SK-N-SH (cell line): Measurements from ENCODE around the gene ANKRD34A. TPM values are rescaled to one million over a fixed set of nuclear protein-coding genes. Genes with fewer than 3 reads are reported as not detected.
A peak's percentile ranks its signal among the peaks of the same experiment; 100 is the strongest.

ENCODE experiments used
- CTCF ChIA-PET: fragments of 300-600, 350-600 bp; formaldehyde crosslinking; extraction: SDS; loops from one replicate; lab custom pipeline; 2021; lab: Yijun Ruan, JAX
- POLR2A ChIA-PET: fragments of 350-600 bp; sonication (Branson Sonifier 250); formaldehyde crosslinking; extraction: SDS; loops from one replicate; lab custom pipeline; 2020; ENCODE audit warnings: antibody characterized with exemption, inconsistent platforms; lab: Yijun Ruan, JAX
- DNase-seq: peaks from one replicate; pipeline ENCODE4 v3.0.0; 2012
- H2AFZ ChIP-seq: fragments of 200-600 bp; sonication (generic); 2 replicates; pipeline ENCODE4 v1.8.1; 2016; ENCODE audit warnings: antibody characterized with exemption, mild to moderate bottlenecking, low read depth
- H3F3A ChIP-seq: fragments of 200-600 bp; sonication (generic); replicated peaks from 2 replicates; pipeline ENCODE3; 2016; ENCODE audit warnings: antibody characterized with exemption, mild to moderate bottlenecking; ENCODE audit not compliant: insufficient read depth
- H3K27ac ChIP-seq, 2 experiments: fragments of 200-500 bp in 1 of 2; fragments of 200-600 bp in 1 of 2; sonication (Bioruptor generic) in 1 of 2; sonication (generic), shearing (Covaris generic) in 1 of 2; 2 replicates each; pipeline versions ENCODE4 v1.5.1 to v1.6.1; 2014 to 2016; ENCODE audit warnings: low read depth in 2 of 2, inconsistent platforms in 1 of 2, low read length in 1 of 2, mild to moderate bottlenecking in 1 of 2, mixed read lengths in 1 of 2
- H3K27me3 ChIP-seq: fragments of 200-600 bp; sonication (generic), shearing (Covaris generic); 2 replicates; pipeline ENCODE4 v1.6.1; 2016; ENCODE audit warnings: mixed run types; ENCODE audit not compliant: insufficient read depth
- H3K36me3 ChIP-seq, 2 experiments: fragments of 200-500 bp in 1 of 2; fragments of 200-600 bp in 1 of 2; sonication (Bioruptor generic) in 1 of 2; sonication (generic) in 1 of 2; replicated peaks in 1 of 2; 2 replicates each; pipeline versions ENCODE3 to v1.5.1; 2014 to 2016; ENCODE audit warnings: low read length in 1 of 2, mild to moderate bottlenecking in 1 of 2; ENCODE audit not compliant: insufficient read depth in 2 of 2, control insufficient read depth in 1 of 2
- H3K4me1 ChIP-seq, 2 experiments: fragments of 200-500 bp in 1 of 2; fragments of 200-600 bp in 1 of 2; sonication (Bioruptor generic) in 1 of 2; sonication (generic), shearing (Covaris generic) in 1 of 2; 2 replicates each; pipeline versions ENCODE4 v1.5.1 to v1.6.1; 2014 to 2016; ENCODE audit warnings: low read depth in 1 of 2, low read length in 1 of 2, mixed run types in 1 of 2; ENCODE audit not compliant: insufficient read depth in 2 of 2, control insufficient read depth in 1 of 2
- H3K4me2 ChIP-seq: fragments of 200-600 bp; sonication (generic), shearing (Covaris generic); 2 replicates; pipeline ENCODE4 v1.6.1; 2017; ENCODE audit warnings: mixed run types
- H3K4me3 ChIP-seq, 2 experiments: fragments of 200-500 bp in 1 of 2; fragments of 200-600 bp in 1 of 2; sonication (Bioruptor generic) in 1 of 2; sonication (generic), shearing (Covaris generic) in 1 of 2; 2 replicates each; pipeline versions ENCODE4 v1.5.1 to v1.8.1; 2014 to 2016; ENCODE audit warnings: low read depth in 2 of 2, inconsistent platforms in 1 of 2, low read length in 1 of 2, mild to moderate bottlenecking in 1 of 2, mixed read lengths in 1 of 2, moderate library complexity in 1 of 2
- H3K79me2 ChIP-seq: fragments of 200-600 bp; sonication (generic); 2 replicates; pipeline ENCODE4 v1.8.1; 2017; ENCODE audit warnings: mild to moderate bottlenecking; ENCODE audit not compliant: insufficient read depth
- H3K9ac ChIP-seq: fragments of 200-600 bp; sonication (generic); 2 replicates; pipeline ENCODE4 v1.6.1; 2017; ENCODE audit warnings: mixed run types
- H3K9me2 ChIP-seq: fragments of 200-600 bp; sonication (generic); 2 replicates; pipeline ENCODE4 v1.6.1; 2017; ENCODE audit warnings: mixed run types
- H3K9me3 ChIP-seq: fragments of 200-600 bp; sonication (generic); 2 replicates; pipeline ENCODE4 v1.6.1; 2017; ENCODE audit warnings: mixed run types, mild to moderate bottlenecking, moderate library complexity
- H4K20me1 ChIP-seq: fragments of 200-600 bp; sonication (generic); 2 replicates; pipeline ENCODE4 v1.6.1; 2017; ENCODE audit warnings: mild to moderate bottlenecking, mixed run types; ENCODE audit not compliant: insufficient read depth
- CHD2 ChIP-seq: fragments of 150-350 bp; IDR thresholded peaks from 2 replicates; pipeline ENCODE4 v1.6.1; 2018; ENCODE audit warnings: low read length; ENCODE audit not compliant: partially characterized antibody
- ELF1 ChIP-seq: IDR thresholded peaks from 2 replicates; pipeline ENCODE4 v1.4.0; 2012
- EP300 ChIP-seq, 2 experiments: IDR thresholded peaks; 2 replicates each; pipeline versions ENCODE4 v1.4.0 to v1.6.1; 2012; ENCODE audit warnings: borderline replicate concordance in 1 of 2, low read depth in 1 of 2, low read length in 1 of 2
- FOSL2 ChIP-seq: IDR thresholded peaks from 2 replicates; pipeline ENCODE4 v1.4.0; 2012; ENCODE audit warnings: low read depth, mild to moderate bottlenecking, moderate library complexity, borderline replicate concordance
- FOXJ3 ChIP-seq: sonication (generic); formaldehyde crosslinking; IDR thresholded peaks from 2 replicates; pipeline ENCODE4 v1.5.1; 2020; ENCODE audit warnings: mild to moderate bottlenecking, missing genetic modification reagents
- GABPA ChIP-seq: IDR thresholded peaks from 2 replicates; pipeline ENCODE4 v1.4.0; 2012; ENCODE audit warnings: low read depth, mild to moderate bottlenecking
- GATA2 ChIP-seq: sonication (generic); formaldehyde crosslinking; IDR thresholded peaks from 2 replicates; pipeline ENCODE4 v1.5.0; 2020; ENCODE audit warnings: mild to moderate bottlenecking, missing genetic modification reagents
- MEF2A ChIP-seq: IDR thresholded peaks from 2 replicates; pipeline ENCODE4 v1.4.0; 2012; ENCODE audit warnings: low read depth, borderline replicate concordance
- NRF1 ChIP-seq: IDR thresholded peaks from 2 replicates; pipeline ENCODE4 v1.6.1; 2012; ENCODE audit warnings: low read depth, mild to moderate bottlenecking, low read length
- POLR2AphosphoS5 ChIP-seq: IDR thresholded peaks from 2 replicates; pipeline ENCODE4 v1.6.1; 2012; ENCODE audit warnings: low read depth, low read length
- RAD21 ChIP-seq: IDR thresholded peaks from 2 replicates; pipeline ENCODE4 v1.6.1; 2012; ENCODE audit warnings: mild to moderate bottlenecking, low read length
- RFX5 ChIP-seq: IDR thresholded peaks from 2 replicates; pipeline ENCODE4 v1.6.1; 2012; ENCODE audit warnings: mild to moderate bottlenecking, improper control_type of control experiment, low read length
- SMC3 ChIP-seq: IDR thresholded peaks from 2 replicates; pipeline ENCODE4 v1.6.1; 2012; ENCODE audit warnings: low read depth, low read length, improper control_type of control experiment
- TEAD4 ChIP-seq: IDR thresholded peaks from 2 replicates; pipeline ENCODE4 v1.4.0; 2012; ENCODE audit warnings: mild to moderate bottlenecking, borderline replicate concordance; ENCODE audit not compliant: insufficient read depth
- YY1 ChIP-seq: IDR thresholded peaks from 2 replicates; pipeline ENCODE4 v1.4.0; 2012; ENCODE audit warnings: low read depth, mild to moderate bottlenecking
- ZBTB33 ChIP-seq: IDR thresholded peaks from 2 replicates; pipeline ENCODE4 v1.4.0; 2012; ENCODE audit warnings: low read depth, borderline replicate concordance
- WGBS: methylation state at CpG from one replicate; pipeline ENCODE4 v1.1.6; 2017; ENCODE audit warnings: low lambda C conversion rate; 5-methylcytosine and 5-hydroxymethylcytosine counted together
- polyA plus RNA-seq, 3 experiments: library from polyadenylated mRNA; depleted of rRNA; stranded (reverse); fragments of >200 nt; gene quantifications; 2 replicates each; pipeline ENCODE4 v1.2.3, GENCODE V29; 2012
- TF ChIP-seq, protein P1 (sequence below): IDR thresholded peaks from 2 replicates; pipeline ENCODE4 v1.6.1; 2012; ENCODE audit warnings: mild to moderate bottlenecking, low read depth, low read length, moderate library complexity
- TF ChIP-seq, protein P2 (sequence below): fragments of 150-350 bp; IDR thresholded peaks from 2 replicates; pipeline ENCODE4 v1.6.1; 2017; ENCODE audit warnings: antibody characterized with exemption, low read length, low read depth, borderline replicate concordance

Gene ANKRD34A
- polyA plus RNA-seq, 1 of the 3 experiments (the other 2 are of a cell fraction) = 2.6 TPM

GRCh38 chr1:145993618-145994390 is 29.4 kb upstream of the ANKRD34A start:
- H3K4me1 ChIP-seq = peaks cover 14 to 37% of the 10 kb centered on the region in 2 experiments; a peak in 3 of 4 replicates
- no peak overlapping the region; a peak in 2 of 4 replicates for H3K27ac ChIP-seq
- H2AFZ ChIP-seq = no peak overlapping the region
- H3K36me3 ChIP-seq = peaks cover 29 to 33% of the 10 kb centered on the region in 2 experiments
- H3K9me2 ChIP-seq = no peaks in the 10 kb centered on the region
- H4K20me1 ChIP-seq = peaks cover 38% of the 10 kb centered on the region
- no peaks in the 10 kb centered on the region for H3K9me3 ChIP-seq
- H3K79me2 ChIP-seq = peaks cover 36% of the 10 kb centered on the region
- peaks cover 23% of the 10 kb centered on the region for H3F3A ChIP-seq
- ChIA-PET POLR2A (no interaction called here), CTCF (interaction anchor here (1.2 to 10.6 kb wide), 4 partner anchors 16 to 149 kb away, joined by 3 to 99 read pairs (median 8); partner anchors contain the start of genes ITGA10 and NUDT17)
- 59% methylated on average over 6 of the region's 6 CpGs for WGBS
- no peak for DNase-seq
- peak overlapping the region; percentile 90; the same call in 1 of the 2 replicates for H3K9ac ChIP-seq
- H3K27me3 ChIP-seq = no peaks in the 10 kb centered on the region
- peak overlapping the region; percentile 64 to 90 for H3K4me3 ChIP-seq
- TF ChIP-seq EP300 (IDR thresholded peaks at IDR 0.05; ENCODE audit: borderline replicate concordance in 1 of 2, low read depth in 1 of 2, low read length in 1 of 2) (no peak), GABPA (no peak), SMC3 (no peak), POLR2AphosphoS5 (peak; percentile 12; the same call in 1 of the 2 replicates), TEAD4 (no peak), RFX5 (no peak)
- TF ChIP-seq, protein P1, sequence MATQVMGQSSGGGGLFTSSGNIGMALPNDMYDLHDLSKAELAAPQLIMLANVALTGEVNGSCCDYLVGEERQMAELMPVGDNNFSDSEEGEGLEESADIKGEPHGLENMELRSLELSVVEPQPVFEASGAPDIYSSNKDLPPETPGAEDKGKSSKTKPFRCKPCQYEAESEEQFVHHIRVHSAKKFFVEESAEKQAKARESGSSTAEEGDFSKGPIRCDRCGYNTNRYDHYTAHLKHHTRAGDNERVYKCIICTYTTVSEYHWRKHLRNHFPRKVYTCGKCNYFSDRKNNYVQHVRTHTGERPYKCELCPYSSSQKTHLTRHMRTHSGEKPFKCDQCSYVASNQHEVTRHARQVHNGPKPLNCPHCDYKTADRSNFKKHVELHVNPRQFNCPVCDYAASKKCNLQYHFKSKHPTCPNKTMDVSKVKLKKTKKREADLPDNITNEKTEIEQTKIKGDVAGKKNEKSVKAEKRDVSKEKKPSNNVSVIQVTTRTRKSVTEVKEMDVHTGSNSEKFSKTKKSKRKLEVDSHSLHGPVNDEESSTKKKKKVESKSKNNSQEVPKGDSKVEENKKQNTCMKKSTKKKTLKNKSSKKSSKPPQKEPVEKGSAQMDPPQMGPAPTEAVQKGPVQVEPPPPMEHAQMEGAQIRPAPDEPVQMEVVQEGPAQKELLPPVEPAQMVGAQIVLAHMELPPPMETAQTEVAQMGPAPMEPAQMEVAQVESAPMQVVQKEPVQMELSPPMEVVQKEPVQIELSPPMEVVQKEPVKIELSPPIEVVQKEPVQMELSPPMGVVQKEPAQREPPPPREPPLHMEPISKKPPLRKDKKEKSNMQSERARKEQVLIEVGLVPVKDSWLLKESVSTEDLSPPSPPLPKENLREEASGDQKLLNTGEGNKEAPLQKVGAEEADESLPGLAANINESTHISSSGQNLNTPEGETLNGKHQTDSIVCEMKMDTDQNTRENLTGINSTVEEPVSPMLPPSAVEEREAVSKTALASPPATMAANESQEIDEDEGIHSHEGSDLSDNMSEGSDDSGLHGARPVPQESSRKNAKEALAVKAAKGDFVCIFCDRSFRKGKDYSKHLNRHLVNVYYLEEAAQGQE = no peak
- H3K4me2 ChIP-seq = peak overlapping the region; percentile 86

- peak overlapping the region; percentile 86 for H3K4me2 ChIP-seq
- H2AFZ ChIP-seq = no peak overlapping the region
- H3F3A ChIP-seq = peaks cover 23% of the 10 kb centered on the region
- peaks cover 29 to 33% of the 10 kb centered on the region in 2 experiments for H3K36me3 ChIP-seq
- H3K79me2 ChIP-seq = peaks cover 36% of the 10 kb centered on the region
- no peak for DNase-seq
- peaks cover 14 to 34% of the 10 kb centered on the region in 2 experiments; a peak in 3 of 4 replicates for H3K4me1 ChIP-seq
- no peaks in the 10 kb centered on the region for H3K9me3 ChIP-seq
- H3K4me3 ChIP-seq = peak overlapping the region; percentile 64 to 90; a peak in 3 of 4 replicates
- POLR2A ChIA-PET = no interaction called here
- H3K27me3 ChIP-seq = no peaks in the 10 kb centered on the region
- H3K27ac ChIP-seq = peak overlapping the region in 1 of 2 experiments; percentile 39; a peak in 3 of 4 replicates
- no peaks in the 10 kb centered on the region for H3K9me2 ChIP-seq
- peaks cover 38% of the 10 kb centered on the region for H4K20me1 ChIP-seq
- CTCF ChIA-PET = interaction anchor here (1.2 to 10.6 kb wide), 4 partner anchors 14 to 101 kb away, joined by 3 to 99 read pairs (median 12); partner anchors contain the start of gene ITGA10
- WGBS = 95% methylated on average over 5 of the region's 5 CpGs
- peak overlapping the region; percentile 90; the same call in 1 of the 2 replicates for H3K9ac ChIP-seq
- TF ChIP-seq POLR2AphosphoS5 = no peak
- TF ChIP-seq NRF1 = no peak
- no peak for TF ChIP-seq CHD2
- TF ChIP-seq YY1 = no peak
- TF ChIP-seq RAD21 = no peak
- TF ChIP-seq FOXJ3 = no peak
- TF ChIP-seq, protein P2, sequence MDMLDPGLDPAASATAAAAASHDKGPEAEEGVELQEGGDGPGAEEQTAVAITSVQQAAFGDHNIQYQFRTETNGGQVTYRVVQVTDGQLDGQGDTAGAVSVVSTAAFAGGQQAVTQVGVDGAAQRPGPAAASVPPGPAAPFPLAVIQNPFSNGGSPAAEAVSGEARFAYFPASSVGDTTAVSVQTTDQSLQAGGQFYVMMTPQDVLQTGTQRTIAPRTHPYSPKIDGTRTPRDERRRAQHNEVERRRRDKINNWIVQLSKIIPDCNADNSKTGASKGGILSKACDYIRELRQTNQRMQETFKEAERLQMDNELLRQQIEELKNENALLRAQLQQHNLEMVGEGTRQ = no peak
- no peak for TF ChIP-seq GATA2
- TF ChIP-seq ZBTB33 = no peak
- TF ChIP-seq FOSL2 = no peak
- TF ChIP-seq MEF2A = no peak
- TF ChIP-seq ELF1 = no peak
Observed at GRCh38 chr1:145992958-145993617, 28.7 kb upstream of the ANKRD34A start.
